HL-60 (cell line): ENCODE data around the gene RSF1.

Source experiments
- DNase-seq, 2 experiments: peaks; one replicate each; pipeline ENCODE4 v3.0.0-alpha.2; 2010 to 2020; ENCODE audit warnings: low read depth in 1 of 2, low spot score in 1 of 2
- H3K27ac ChIP-seq: fragments of 250-450 bp; sonication (Bioruptor Pico); replicated peaks from 2 replicates; pipeline ENCODE4 v1.5.1; 2020; ENCODE audit warnings: mild to moderate bottlenecking, moderate library complexity
- H3K27me3 ChIP-seq: fragments of 250-450 bp; sonication (Bioruptor Pico); 2 replicates; pipeline ENCODE4 v1.5.1; 2021; ENCODE audit warnings: mild to moderate bottlenecking, moderate library complexity; ENCODE audit not compliant: insufficient read depth, poor library complexity, severe bottlenecking
- H3K4me3 ChIP-seq: replicated peaks from 2 replicates; pipeline ENCODE4 v1.5.1; 2011; ENCODE audit warnings: mild to moderate bottlenecking, control low read depth, low read length; ENCODE audit not compliant: insufficient read depth
- GABPA ChIP-seq: IDR thresholded peaks from 2 replicates; pipeline ENCODE4 v1.6.1; 2012; ENCODE audit warnings: low read depth
- POLR2AphosphoS5 ChIP-seq: IDR thresholded peaks from 2 replicates; pipeline ENCODE4 v1.6.1; 2012; ENCODE audit warnings: low read depth
- SPI1 ChIP-seq: IDR thresholded peaks from 2 replicates; pipeline ENCODE4 v1.6.1; 2012; ENCODE audit warnings: low read depth, mild to moderate bottlenecking, borderline replicate concordance
- TF ChIP-seq, protein P1 (sequence below): IDR thresholded peaks from 2 replicates; pipeline ENCODE4 v1.6.1; 2012; ENCODE audit warnings: low read depth; ENCODE audit not compliant: insufficient replicate concordance
- TF ChIP-seq, protein P2 (sequence below): IDR thresholded peaks from one replicate; pipeline ENCODE4 v1.5.1; 2011; ENCODE audit warnings: low read length, control low read depth, inconsistent platforms; ENCODE audit not compliant: insufficient read depth

The RSF1 gene

DNA sequence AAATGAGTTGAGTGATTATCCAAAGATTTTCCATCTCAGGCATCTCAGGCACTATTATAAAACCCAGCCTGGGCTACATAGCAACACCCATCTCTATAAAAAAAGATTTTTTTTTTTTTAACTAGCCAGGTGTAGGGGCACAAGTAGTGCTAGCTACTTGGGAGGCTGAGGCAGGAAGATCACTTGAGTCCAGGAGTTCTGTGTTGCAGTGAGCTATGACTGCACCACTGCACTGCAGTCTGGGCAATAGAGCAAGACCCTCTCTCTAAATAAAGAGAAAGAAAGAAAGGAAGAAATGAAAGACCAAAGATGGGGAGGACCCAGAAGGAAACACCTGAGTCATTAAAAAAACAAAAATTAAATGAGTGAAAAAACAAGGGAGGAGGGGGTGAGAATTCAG, 14.1 kb downstream of the RSF1 start:
- no peak overlapping the region for H3K27ac ChIP-seq
- H3K27me3 ChIP-seq = no peaks in the 10 kb centered on the region
- no peak overlapping the region for H3K4me3 ChIP-seq
- no peak for DNase-seq
- TF ChIP-seq POLR2AphosphoS5 (no peak), SPI1 (no peak), GABPA (no peak)
- TF ChIP-seq, protein P1, sequence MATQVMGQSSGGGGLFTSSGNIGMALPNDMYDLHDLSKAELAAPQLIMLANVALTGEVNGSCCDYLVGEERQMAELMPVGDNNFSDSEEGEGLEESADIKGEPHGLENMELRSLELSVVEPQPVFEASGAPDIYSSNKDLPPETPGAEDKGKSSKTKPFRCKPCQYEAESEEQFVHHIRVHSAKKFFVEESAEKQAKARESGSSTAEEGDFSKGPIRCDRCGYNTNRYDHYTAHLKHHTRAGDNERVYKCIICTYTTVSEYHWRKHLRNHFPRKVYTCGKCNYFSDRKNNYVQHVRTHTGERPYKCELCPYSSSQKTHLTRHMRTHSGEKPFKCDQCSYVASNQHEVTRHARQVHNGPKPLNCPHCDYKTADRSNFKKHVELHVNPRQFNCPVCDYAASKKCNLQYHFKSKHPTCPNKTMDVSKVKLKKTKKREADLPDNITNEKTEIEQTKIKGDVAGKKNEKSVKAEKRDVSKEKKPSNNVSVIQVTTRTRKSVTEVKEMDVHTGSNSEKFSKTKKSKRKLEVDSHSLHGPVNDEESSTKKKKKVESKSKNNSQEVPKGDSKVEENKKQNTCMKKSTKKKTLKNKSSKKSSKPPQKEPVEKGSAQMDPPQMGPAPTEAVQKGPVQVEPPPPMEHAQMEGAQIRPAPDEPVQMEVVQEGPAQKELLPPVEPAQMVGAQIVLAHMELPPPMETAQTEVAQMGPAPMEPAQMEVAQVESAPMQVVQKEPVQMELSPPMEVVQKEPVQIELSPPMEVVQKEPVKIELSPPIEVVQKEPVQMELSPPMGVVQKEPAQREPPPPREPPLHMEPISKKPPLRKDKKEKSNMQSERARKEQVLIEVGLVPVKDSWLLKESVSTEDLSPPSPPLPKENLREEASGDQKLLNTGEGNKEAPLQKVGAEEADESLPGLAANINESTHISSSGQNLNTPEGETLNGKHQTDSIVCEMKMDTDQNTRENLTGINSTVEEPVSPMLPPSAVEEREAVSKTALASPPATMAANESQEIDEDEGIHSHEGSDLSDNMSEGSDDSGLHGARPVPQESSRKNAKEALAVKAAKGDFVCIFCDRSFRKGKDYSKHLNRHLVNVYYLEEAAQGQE = no peak
- TF ChIP-seq, protein P2, sequence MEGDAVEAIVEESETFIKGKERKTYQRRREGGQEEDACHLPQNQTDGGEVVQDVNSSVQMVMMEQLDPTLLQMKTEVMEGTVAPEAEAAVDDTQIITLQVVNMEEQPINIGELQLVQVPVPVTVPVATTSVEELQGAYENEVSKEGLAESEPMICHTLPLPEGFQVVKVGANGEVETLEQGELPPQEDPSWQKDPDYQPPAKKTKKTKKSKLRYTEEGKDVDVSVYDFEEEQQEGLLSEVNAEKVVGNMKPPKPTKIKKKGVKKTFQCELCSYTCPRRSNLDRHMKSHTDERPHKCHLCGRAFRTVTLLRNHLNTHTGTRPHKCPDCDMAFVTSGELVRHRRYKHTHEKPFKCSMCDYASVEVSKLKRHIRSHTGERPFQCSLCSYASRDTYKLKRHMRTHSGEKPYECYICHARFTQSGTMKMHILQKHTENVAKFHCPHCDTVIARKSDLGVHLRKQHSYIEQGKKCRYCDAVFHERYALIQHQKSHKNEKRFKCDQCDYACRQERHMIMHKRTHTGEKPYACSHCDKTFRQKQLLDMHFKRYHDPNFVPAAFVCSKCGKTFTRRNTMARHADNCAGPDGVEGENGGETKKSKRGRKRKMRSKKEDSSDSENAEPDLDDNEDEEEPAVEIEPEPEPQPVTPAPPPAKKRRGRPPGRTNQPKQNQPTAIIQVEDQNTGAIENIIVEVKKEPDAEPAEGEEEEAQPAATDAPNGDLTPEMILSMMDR = no peak

GRCh38 chr11:77801477-77801876, 19.0 kb downstream of the RSF1 start:
- Histone ChIP-seq H3K4me3 (no peak overlapping the region), H3K27ac (no peak overlapping the region), H3K27me3 (no peaks in the 10 kb centered on the region)
- TF ChIP-seq, protein P2 = no peak
- TF ChIP-seq SPI1 = no peak
- TF ChIP-seq, protein P1 = no peak
- no peak for TF ChIP-seq POLR2AphosphoS5
- TF ChIP-seq GABPA = no peak
- no peak for DNase-seq

DNA sequence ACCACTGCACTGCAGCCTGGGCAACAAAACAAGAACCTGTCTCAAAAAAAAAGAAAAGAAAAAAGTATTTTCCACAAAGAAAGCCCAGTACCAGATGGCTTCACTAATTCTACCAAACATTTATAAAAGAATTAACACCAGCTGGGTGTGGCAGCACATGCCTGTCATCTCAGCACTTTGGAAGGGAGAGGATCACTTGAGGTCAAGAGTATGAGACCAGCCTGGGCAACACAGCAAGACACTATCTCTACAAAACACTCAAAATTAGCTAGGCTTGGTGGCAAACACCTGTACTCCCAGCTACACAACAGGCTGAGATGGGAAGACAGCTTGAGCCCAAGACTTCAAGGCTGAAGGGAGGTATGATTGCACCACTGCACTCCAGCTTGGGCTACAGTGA, 20.1 kb downstream of the RSF1 start:
- TF ChIP-seq POLR2AphosphoS5 (no peak), SPI1 (no peak), GABPA (no peak)
- TF ChIP-seq, protein P2 = no peak
- TF ChIP-seq, protein P1 = no peak
- no peak overlapping the region for H3K4me3 ChIP-seq
- H3K27me3 ChIP-seq = no peaks in the 10 kb centered on the region
- H3K27ac ChIP-seq = no peak overlapping the region
- no peak for DNase-seq
